GM08714 (cell line): ENCODE measurements around the gene TEK.

Source experiments
- H3K4me3 ChIP-seq: fragments of 200-500 bp; sonication (Bioruptor generic); 2 replicates; pipeline ENCODE4 v1.5.1; 2014; ENCODE audit warnings: mild to moderate bottlenecking, low read length, inconsistent platforms
- ZNF274 ChIP-seq: IDR thresholded peaks from 2 replicates; pipeline ENCODE4 v1.6.1; 2012; ENCODE audit warnings: mild to moderate bottlenecking, low read depth, low read length

The TEK gene

GRCh38 chr9:27094640-27095298 lies 14.3 kb upstream of the TEK start:
- H3K4me3 ChIP-seq: no peak overlapping the region
- no peak for TF ChIP-seq ZNF274

GRCh38 chr9:27107241-27107640 lies 1.8 kb upstream of the TEK start:
- H3K4me3 ChIP-seq: no peak overlapping the region
- TF ChIP-seq ZNF274: no peak

GRCh38 chr9:27109621-27110020 lies 596 bp downstream of the TEK start:
- H3K4me3 ChIP-seq: no peak overlapping the region
- TF ChIP-seq ZNF274: no peak

- no peak for TF ChIP-seq ZNF274
- no peak overlapping the region for H3K4me3 ChIP-seq
These were observed 1.2 kb downstream of the TEK start for GRCh38 chr9:27110181-27110580.

GRCh38 chr9:27112235-27112634 lies 3.2 kb downstream of the TEK start:
- no peak overlapping the region for H3K4me3 ChIP-seq
- no peak for TF ChIP-seq ZNF274

GRCh38 chr9:27117489-27118135 lies 8.6 kb downstream of the TEK start:
- H3K4me3 ChIP-seq: no peak overlapping the region
- no peak for TF ChIP-seq ZNF274

GRCh38 chr9:27118916-27119315 lies 9.9 kb downstream of the TEK start:
- no peak for TF ChIP-seq ZNF274
- H3K4me3 ChIP-seq: no peak overlapping the region

GRCh38 chr9:27124151-27124550 lies 15.1 kb downstream of the TEK start:
- no peak for TF ChIP-seq ZNF274

GRCh38 chr9:27125030-27125429 lies 16.0 kb downstream of the TEK start:
- no peak for TF ChIP-seq ZNF274
- H3K4me3 ChIP-seq: no peak overlapping the region

More at GRCh38 chr9:27124151-27124550, 15.1 kb downstream of the TEK start:
- no peak overlapping the region for H3K4me3 ChIP-seq

- TF ChIP-seq ZNF274: no peak
- no peak overlapping the region for H3K4me3 ChIP-seq
These were observed 16.9 kb downstream of the TEK start for GRCh38 chr9:27125936-27126335.

GRCh38 chr9:27126670-27127069 lies 17.6 kb downstream of the TEK start:
- H3K4me3 ChIP-seq: no peak overlapping the region
- no peak for TF ChIP-seq ZNF274

GRCh38 chr9:27129221-27129620 lies 20.2 kb downstream of the TEK start:
- H3K4me3 ChIP-seq: no peak overlapping the region
- no peak for TF ChIP-seq ZNF274

- no peak for TF ChIP-seq ZNF274
- no peak overlapping the region for H3K4me3 ChIP-seq
These were observed 22.7 kb downstream of the TEK start for GRCh38 chr9:27131731-27132130.

- no peak for TF ChIP-seq ZNF274
These were observed 24.8 kb downstream of the TEK start for GRCh38 chr9:27133817-27134216.

GRCh38 chr9:27142299-27142930 lies 33.4 kb downstream of the TEK start:
- no peak for TF ChIP-seq ZNF274
- no peak overlapping the region for H3K4me3 ChIP-seq

More at GRCh38 chr9:27133817-27134216, 24.8 kb downstream of the TEK start:
- no peak overlapping the region for H3K4me3 ChIP-seq
